Fibroblast of lung (primary cell): ENCODE measurements around the gene ZNF69. TPM values are rescaled to one million over a fixed set of nuclear protein-coding genes. Genes with fewer than 3 reads are reported as not detected.
A peak's percentile ranks its signal among the peaks of the same experiment; 100 is the strongest.
"Not testable (repeated sequence)": the region's sequence is repeated elsewhere in the genome, so short reads cannot be mapped to it uniquely, and the experiment has no call there.

Experiments
- DNase-seq, 2 donors: peaks; one replicate each; pipeline versions ENCODE4 v3.0.0 to v3.0.0-alpha.2; 2010; ENCODE audit warnings: low read depth in 2 of 2
- H2AFZ ChIP-seq: 2 replicates; pipeline ENCODE4 v1.5.1; 2012; ENCODE audit warnings: low read length, control low read depth, inconsistent platforms
- H3K27ac ChIP-seq: 2 replicates; pipeline ENCODE4 v1.5.1; 2011; ENCODE audit warnings: low read length, control low read depth; ENCODE audit not compliant: insufficient read depth
- H3K27me3 ChIP-seq: 2 replicates; pipeline ENCODE4 v1.5.1; 2011; ENCODE audit warnings: mild to moderate bottlenecking, low read length; ENCODE audit not compliant: control insufficient read depth, insufficient read depth
- H3K36me3 ChIP-seq: 2 replicates; pipeline ENCODE4 v1.5.1; 2011; ENCODE audit warnings: low read length; ENCODE audit not compliant: control insufficient read depth, insufficient read depth
- H3K4me1 ChIP-seq: 2 replicates; pipeline ENCODE4 v1.5.1; 2011; ENCODE audit warnings: low read length; ENCODE audit not compliant: control insufficient read depth, insufficient read depth; ENCODE audit errors: extremely low read depth
- H3K4me2 ChIP-seq: 2 replicates; pipeline ENCODE4 v1.5.1; 2011; ENCODE audit warnings: low read length, control low read depth; ENCODE audit not compliant: insufficient read depth; ENCODE audit errors: extremely low read depth
- H3K4me3 ChIP-seq, 4 experiments: fragments of 200-600 bp in 1 of 4; sonication (generic) in 1 of 4; replicated peaks in 1 of 4; 2 replicates each; pipeline ENCODE4 v1.5.1; 2011 to 2016; ENCODE audit warnings: low read length in 4 of 4, low read depth in 3 of 4, mild to moderate bottlenecking in 3 of 4, control low read depth in 2 of 4, inconsistent platforms in 1 of 4, mixed read lengths in 1 of 4; ENCODE audit not compliant: insufficient read depth in 1 of 4; ENCODE audit errors: control extremely low read depth in 1 of 4
- H3K79me2 ChIP-seq: 2 replicates; pipeline ENCODE4 v1.5.1; 2012; ENCODE audit warnings: mild to moderate bottlenecking, low read length, inconsistent platforms; ENCODE audit not compliant: control insufficient read depth, insufficient read depth
- H3K9ac ChIP-seq: 2 replicates; pipeline ENCODE4 v1.5.1; 2011; ENCODE audit warnings: mild to moderate bottlenecking, low read length, control low read depth; ENCODE audit not compliant: insufficient read depth
- H3K9me3 ChIP-seq: 2 replicates; pipeline ENCODE4 v1.5.1; 2012; ENCODE audit warnings: low read depth, low read length; ENCODE audit not compliant: control insufficient read depth, insufficient read depth
- H4K20me1 ChIP-seq: 2 replicates; pipeline ENCODE4 v1.5.1; 2011; ENCODE audit warnings: low read length; ENCODE audit not compliant: control insufficient read depth, insufficient read depth; ENCODE audit errors: extremely low read depth
- EZH2 ChIP-seq: IDR thresholded peaks from 2 replicates; pipeline ENCODE4 v1.5.1; 2012; ENCODE audit warnings: low read length, control low read depth, mild to moderate bottlenecking; ENCODE audit errors: missing control alignments
- polyA plus RNA-seq, 2 donors: library from polyadenylated mRNA; depleted of rRNA in 1 of 2; stranded (reverse) in 1 of 2; unstranded in 1 of 2; fragments of >200 nt; gene quantifications; 2 replicates each; pipeline ENCODE4 v1.2.1, GENCODE V29; 2011 to 2012; ENCODE audit warnings: missing spikeins in 1 of 2
- total RNA-seq: library from RNA; depleted of rRNA; stranded (reverse); fragments of >200 nt; gene quantifications from 2 replicates; pipeline ENCODE4 v1.2.1, GENCODE V29; 2014
- TF ChIP-seq, protein P1 (sequence below), 2 donors: IDR thresholded peaks in 1 of 2; conservative IDR thresholded peaks in 1 of 2; 1 replicate in 1 of 2; 2 replicates in 1 of 2; pipeline ENCODE4 v1.5.1; 2011 to 2012; ENCODE audit warnings: low read length in 2 of 2, control low read depth in 1 of 2, inconsistent platforms in 1 of 2, low read depth in 1 of 2, mild to moderate bottlenecking in 1 of 2

The ZNF69 gene
- total and polyA plus RNA-seq, 2 donors (not counting 1 experiment from before 2014, with no cell fraction given), result 1.7 to 7.1 TPM

DNA sequence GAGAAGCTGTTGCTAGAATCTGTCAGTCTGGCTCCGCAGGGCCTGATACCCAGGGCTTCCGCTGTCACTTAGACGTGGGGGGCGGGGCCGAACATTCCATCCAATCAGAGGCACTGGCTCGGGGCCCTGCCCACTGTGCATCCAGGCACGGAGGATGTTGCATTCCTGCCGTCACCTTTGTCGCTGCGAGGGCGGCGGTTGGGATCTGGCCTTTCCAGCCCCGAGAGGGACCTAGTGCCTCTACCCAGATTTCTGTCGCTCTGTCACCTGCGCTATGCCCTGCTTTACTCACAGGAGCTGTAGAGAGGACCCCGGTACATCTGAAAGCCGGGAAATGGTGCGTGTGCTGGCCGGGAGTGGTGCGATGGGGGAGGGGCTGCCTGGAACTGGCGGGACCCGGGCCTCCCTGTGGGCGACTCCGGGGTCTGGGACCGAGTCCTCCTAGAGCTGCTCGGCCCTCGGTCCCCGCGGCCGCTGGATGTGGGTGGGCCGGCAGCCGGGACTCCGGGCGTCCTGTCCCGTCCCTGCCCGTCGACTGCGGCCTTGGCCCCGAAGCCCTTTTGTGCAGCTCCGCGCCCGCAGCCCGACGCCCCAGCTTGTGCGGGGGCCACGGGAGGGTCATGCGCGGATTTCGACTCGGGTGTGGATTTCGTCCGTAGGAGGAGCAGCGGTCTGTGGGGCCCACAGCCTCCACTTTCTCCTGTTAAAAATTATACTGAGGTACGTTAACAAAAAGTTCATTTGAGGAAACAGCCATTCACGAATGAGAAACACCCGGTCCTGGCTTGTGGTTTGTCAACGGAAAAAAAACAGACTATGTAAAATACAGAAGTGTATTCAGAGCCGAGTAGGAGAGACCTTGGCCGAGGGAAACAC lies 38.8 kb upstream of the ZNF69 start, which contains the start of gene ZNF439:
ZNF439 (plus strand) TSS at position 133 of the 876 bp plus-strand sequence; CDS start at position 275, 142 bp downstream.
- H3K4me1 ChIP-seq, result no peaks in the 10 kb centered on the region
- H3K79me2 ChIP-seq, result no peaks in the 10 kb centered on the region
- H4K20me1 ChIP-seq, result no peaks in the 10 kb centered on the region
- H3K27me3 ChIP-seq, result no peaks in the 10 kb centered on the region
- H3K4me3 ChIP-seq, result peak within 1 kb of the TSS; percentile 69 to 79 (median 72)
- no peaks in the 10 kb centered on the region for H3K36me3 ChIP-seq
- no peaks in the 10 kb centered on the region for H3K9me3 ChIP-seq
- peak within 1 kb of the TSS; percentile 46 for H3K9ac ChIP-seq
- peak within 1 kb of the TSS; percentile 54 for H3K27ac ChIP-seq
- TF ChIP-seq, protein P1, sequence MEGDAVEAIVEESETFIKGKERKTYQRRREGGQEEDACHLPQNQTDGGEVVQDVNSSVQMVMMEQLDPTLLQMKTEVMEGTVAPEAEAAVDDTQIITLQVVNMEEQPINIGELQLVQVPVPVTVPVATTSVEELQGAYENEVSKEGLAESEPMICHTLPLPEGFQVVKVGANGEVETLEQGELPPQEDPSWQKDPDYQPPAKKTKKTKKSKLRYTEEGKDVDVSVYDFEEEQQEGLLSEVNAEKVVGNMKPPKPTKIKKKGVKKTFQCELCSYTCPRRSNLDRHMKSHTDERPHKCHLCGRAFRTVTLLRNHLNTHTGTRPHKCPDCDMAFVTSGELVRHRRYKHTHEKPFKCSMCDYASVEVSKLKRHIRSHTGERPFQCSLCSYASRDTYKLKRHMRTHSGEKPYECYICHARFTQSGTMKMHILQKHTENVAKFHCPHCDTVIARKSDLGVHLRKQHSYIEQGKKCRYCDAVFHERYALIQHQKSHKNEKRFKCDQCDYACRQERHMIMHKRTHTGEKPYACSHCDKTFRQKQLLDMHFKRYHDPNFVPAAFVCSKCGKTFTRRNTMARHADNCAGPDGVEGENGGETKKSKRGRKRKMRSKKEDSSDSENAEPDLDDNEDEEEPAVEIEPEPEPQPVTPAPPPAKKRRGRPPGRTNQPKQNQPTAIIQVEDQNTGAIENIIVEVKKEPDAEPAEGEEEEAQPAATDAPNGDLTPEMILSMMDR (conservative IDR thresholded peaks at IDR 0.05 in 1 of 2, IDR thresholded peaks at IDR 0.05 in 1 of 2; ENCODE audit: low read depth in 1 of 2, low read length in 2 of 2), result no peak
- H3K4me2 ChIP-seq, result peak within 1 kb of the TSS; percentile 88
- peak within 1 kb of the TSS; percentile 94 for H2AFZ ChIP-seq
- DNase-seq, result peak; percentile 68 to 72

DNA sequence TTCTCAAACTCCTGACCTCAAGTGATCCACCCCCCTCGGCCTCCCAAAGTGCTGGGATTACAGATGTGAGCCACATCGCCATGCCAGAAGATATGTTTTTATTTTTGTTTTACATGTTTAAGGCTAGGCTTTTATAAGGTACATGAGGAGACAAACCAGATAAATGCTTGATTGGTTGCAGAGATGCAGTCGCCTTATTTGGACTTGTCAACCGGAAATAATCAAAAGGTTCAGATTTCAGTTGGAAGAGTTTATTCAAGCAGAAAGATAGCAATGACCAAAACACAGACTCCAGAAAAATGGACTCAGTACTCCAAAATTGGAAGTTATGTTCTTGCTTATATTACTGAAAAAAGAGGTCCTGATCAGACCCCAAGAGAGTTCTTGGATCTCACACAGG lies 37.3 kb upstream of the ZNF69 start:
- not testable (repeated sequence) for H2AFZ ChIP-seq, H3K27me3 ChIP-seq, H3K9me3 ChIP-seq, DNase-seq, H3K4me3 ChIP-seq, H3K4me2 ChIP-seq, H3K36me3 ChIP-seq, H4K20me1 ChIP-seq, H3K9ac ChIP-seq, H3K4me1 ChIP-seq, H3K27ac ChIP-seq, H3K79me2 ChIP-seq

GRCh38 chr19:11853358-11853757 lies 34.2 kb upstream of the ZNF69 start:
- Histone ChIP-seq H3K27me3 (no peaks in the 10 kb centered on the region), H3K9me3 (no peaks in the 10 kb centered on the region), H3K27ac (no peak overlapping the region), H4K20me1 (no peaks in the 10 kb centered on the region), H3K9ac (no peak overlapping the region), H3K79me2 (no peaks in the 10 kb centered on the region), H2AFZ (no peak overlapping the region), H3K4me2 (no peak overlapping the region), H3K4me1 (no peaks in the 10 kb centered on the region), H3K4me3 (no peak overlapping the region), H3K36me3 (no peaks in the 10 kb centered on the region)
- TF ChIP-seq, protein P1 (conservative IDR thresholded peaks at IDR 0.05 in 1 of 2, IDR thresholded peaks at IDR 0.05 in 1 of 2; ENCODE audit: low read depth in 1 of 2, low read length in 2 of 2), result no peak
- TF ChIP-seq EZH2, result no peak
- DNase-seq, result no peak
